ENCODE data around the gene MFSD11.

- TF ChIP-seq FOXP2 (optimal IDR thresholded peaks at IDR 0.05; ENCODE audit: control extremely low read depth, extremely low read length, insufficient read depth) (no peak), EZH2 (IDR thresholded peaks at IDR 0.05) (no peak)
These were observed 58.2 kb downstream of the MFSD11 start for GRCh38 chr17:76796081-76796480.

All from SK-N-MC (cell line).